Measurements from ENCODE around the gene KRT6C.

The KRT6C gene

DNA sequence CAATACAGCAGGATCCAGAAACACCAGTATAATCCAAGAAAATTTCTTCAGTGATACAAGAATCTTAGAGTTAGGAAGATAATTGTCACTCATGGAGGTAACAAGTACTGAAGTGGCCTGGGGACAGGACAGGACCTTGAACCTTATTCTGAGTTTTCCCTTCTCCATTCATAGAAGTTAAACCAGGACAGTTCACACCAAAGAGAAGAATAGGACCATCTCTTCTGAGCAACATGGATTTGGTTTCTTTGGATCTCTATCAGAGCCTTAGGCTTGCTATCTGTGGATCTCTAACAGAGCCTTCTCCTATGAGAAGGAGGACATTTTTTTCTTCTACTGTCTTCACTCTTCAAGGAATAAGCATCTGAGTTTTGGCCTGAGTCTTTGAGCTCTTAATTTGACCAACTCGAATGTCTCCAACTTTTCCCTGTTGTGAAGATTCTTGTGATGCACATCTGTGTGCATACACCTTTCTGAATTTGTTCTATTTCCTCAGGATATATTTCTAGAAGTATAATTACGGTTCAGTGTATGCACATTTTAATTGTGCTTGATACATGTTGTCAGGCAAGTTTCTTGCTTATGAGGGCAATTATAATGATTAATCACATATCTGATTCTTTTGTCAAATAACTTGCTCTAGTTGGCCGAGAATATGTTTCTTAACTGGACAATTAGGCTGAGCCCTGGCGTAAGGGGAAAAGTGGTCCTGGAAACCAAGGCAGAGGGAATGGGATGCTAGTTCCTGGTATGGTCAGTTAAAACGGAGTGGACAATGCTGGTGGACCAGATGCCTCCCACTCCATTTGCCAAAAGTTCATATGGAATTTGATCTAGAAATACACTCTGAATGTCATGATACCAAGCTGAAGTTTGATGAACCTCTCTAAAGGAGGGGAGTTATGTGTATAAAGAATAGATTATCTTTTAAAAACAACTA is 12.8 kb upstream of the KRT6C start:
- Histone ChIP-seq H3K4me3 (ENCODE audit: low read length) (no peak overlapping the region), H3K36me3 (ENCODE audit: insufficient read depth, low read depth, low read length) (no peaks in the 10 kb centered on the region), H3K9ac (ENCODE audit: low read depth, low read length) (no peak overlapping the region), H3K9me3 (ENCODE audit: insufficient read depth, low read depth, low read length) (peaks cover 6% of the 10 kb centered on the region; the same call in 1 of the 2 replicates), H3K27me3 (ENCODE audit: insufficient read depth, low read length) (no peaks in the 10 kb centered on the region), H3K27ac (ENCODE audit: low read length) (no peak overlapping the region), H3K4me1 (ENCODE audit: insufficient read depth, low read length) (no peaks in the 10 kb centered on the region)

DNA sequence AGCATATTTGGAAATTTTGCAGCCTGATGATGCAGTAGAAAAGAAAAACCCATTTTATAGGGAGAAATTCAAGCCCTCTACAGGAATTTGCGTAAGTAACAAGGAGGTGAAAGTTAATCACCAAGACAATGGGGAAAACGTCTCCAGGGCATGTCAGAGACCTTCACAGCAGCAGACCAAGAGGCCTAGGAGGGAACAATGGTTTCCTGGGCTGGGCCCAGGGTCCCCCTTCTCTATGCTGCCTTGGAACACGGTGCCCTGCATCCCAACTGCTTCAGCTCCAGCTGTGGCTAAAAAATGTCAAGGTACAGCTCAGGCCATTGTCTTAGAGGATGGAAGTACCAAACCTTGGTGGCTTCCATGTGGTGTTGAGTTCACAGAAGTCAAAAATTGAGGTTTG is 6.5 kb upstream of the KRT6C start:
- H3K9me3 ChIP-seq (ENCODE audit: insufficient read depth, low read depth, low read length): peaks cover 3% of the 10 kb centered on the region; the same call in 1 of the 2 replicates
- H3K4me1 ChIP-seq (ENCODE audit: insufficient read depth, low read length): no peaks in the 10 kb centered on the region
- H3K4me3 ChIP-seq (ENCODE audit: low read length): no peak overlapping the region
- H3K9ac ChIP-seq (ENCODE audit: low read depth, low read length): no peak overlapping the region
- no peak overlapping the region for H3K27ac ChIP-seq (ENCODE audit: low read length)
- no peaks in the 10 kb centered on the region for H3K27me3 ChIP-seq (ENCODE audit: insufficient read depth, low read length)
- H3K36me3 ChIP-seq (ENCODE audit: insufficient read depth, low read depth, low read length): no peaks in the 10 kb centered on the region

DNA sequence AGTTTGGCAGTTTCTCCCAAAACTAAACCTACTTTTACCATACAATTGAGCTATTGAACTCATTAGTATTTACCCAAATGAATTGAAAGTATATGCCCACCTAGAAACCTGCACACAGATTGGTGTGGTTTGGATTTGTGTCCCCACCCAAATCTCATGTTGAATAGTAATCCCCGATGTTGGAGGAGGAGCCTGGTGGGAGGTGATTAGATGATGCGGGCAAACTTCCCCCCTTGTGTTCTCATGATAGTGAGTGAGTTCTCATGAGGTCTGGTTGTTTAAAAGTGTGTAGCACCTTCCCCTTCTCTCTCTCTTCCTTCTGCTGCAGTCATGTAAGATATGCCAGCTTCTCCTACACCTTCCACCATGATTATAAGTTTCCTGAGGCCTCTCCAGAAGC is 4.0 kb upstream of the KRT6C start:
- no peak overlapping the region for H3K9ac ChIP-seq (ENCODE audit: low read depth, low read length)
- no peak overlapping the region for H3K4me3 ChIP-seq (ENCODE audit: low read length)
- H3K36me3 ChIP-seq (ENCODE audit: insufficient read depth, low read depth, low read length): no peaks in the 10 kb centered on the region
- no peaks in the 10 kb centered on the region for H3K27me3 ChIP-seq (ENCODE audit: insufficient read depth, low read length)
- H3K27ac ChIP-seq (ENCODE audit: low read length): no peak overlapping the region
- H3K9me3 ChIP-seq (ENCODE audit: insufficient read depth, low read depth, low read length): peaks cover 3% of the 10 kb centered on the region; the same call in 1 of the 2 replicates
- H3K4me1 ChIP-seq (ENCODE audit: insufficient read depth, low read length): no peaks in the 10 kb centered on the region

DNA sequence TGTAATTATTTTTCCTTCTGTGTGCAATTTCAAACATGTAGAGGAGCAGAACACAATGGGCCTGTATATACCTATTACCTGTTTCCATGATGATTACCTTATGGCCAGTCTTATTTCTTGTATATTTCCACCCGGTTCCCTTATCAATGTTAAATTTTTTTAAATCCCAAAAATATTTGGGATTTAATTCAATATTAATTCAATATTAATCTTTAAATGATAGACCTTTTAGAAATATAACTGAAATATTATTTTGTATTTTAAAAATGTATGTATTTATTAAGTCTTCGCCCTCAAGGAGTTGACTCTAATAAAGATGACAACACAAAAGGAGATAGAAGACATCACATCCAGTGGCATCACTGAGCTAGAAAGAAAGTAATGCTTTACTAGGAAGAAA is 607 bp upstream of the KRT6C start:
- Histone ChIP-seq H3K9ac (ENCODE audit: low read depth, low read length) (no peak overlapping the region), H3K4me3 (ENCODE audit: low read length) (no peak overlapping the region), H3K27me3 (ENCODE audit: insufficient read depth, low read length) (no peaks in the 10 kb centered on the region), H3K36me3 (ENCODE audit: insufficient read depth, low read depth, low read length) (no peaks in the 10 kb centered on the region), H3K9me3 (ENCODE audit: insufficient read depth, low read depth, low read length) (peaks cover 6% of the 10 kb centered on the region), H3K4me1 (ENCODE audit: insufficient read depth, low read length) (no peaks in the 10 kb centered on the region), H3K27ac (ENCODE audit: low read length) (no peak overlapping the region)

DNA sequence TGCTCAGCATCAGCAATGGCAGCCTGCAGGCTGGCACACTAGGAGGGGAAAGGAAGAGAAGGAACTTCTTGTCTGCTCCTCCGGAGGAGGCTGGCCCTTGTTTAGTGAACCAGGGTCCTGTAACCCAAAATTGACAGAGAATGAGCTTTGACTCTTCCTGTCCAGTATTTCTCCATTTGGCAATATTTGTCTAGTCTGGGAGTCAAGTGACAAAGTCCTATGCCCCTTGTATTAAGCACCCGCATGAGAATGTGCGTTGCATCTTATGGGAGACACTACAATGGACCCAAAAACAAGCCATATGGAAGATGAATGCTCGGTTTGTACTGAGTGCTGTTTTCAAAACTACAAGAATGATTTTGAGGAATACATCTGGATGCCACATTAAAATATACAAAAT is 3.8 kb downstream of the KRT6C start:
- H3K27ac ChIP-seq (ENCODE audit: low read length): no peak overlapping the region

DNA sequence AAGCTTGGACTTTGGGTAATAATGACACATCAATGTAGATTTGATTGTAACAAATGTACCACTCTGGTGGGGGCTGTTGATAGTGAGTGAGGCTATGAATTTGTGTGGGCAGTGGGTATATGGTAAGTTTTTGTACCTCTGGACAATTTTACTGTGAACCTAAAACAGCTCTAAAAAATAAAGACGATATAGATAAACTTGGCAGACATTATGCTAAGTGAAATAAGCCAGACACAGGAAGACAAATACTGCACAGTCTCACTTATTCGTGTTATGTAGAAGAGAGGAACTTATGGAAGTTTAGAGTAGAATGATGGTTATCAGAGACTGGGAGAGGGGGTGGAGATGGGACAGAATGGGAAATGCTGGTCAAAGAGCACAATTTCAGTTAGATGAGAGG is 8.7 kb downstream of the KRT6C start:
- no peaks in the 10 kb centered on the region for H3K36me3 ChIP-seq (ENCODE audit: insufficient read depth, low read depth, low read length)
- H3K27ac ChIP-seq (ENCODE audit: low read length): no peak overlapping the region
- peaks cover 2% of the 10 kb centered on the region; the same call in 1 of the 2 replicates for H3K9me3 ChIP-seq (ENCODE audit: insufficient read depth, low read depth, low read length)
- no peaks in the 10 kb centered on the region for H3K4me1 ChIP-seq (ENCODE audit: insufficient read depth, low read length)
- no peak overlapping the region for H3K4me3 ChIP-seq (ENCODE audit: low read length)
- H3K9ac ChIP-seq (ENCODE audit: low read depth, low read length): no peak overlapping the region
- no peaks in the 10 kb centered on the region for H3K27me3 ChIP-seq (ENCODE audit: insufficient read depth, low read length)

More for the DNA sequence above, 3.8 kb downstream of the KRT6C start:
- Histone ChIP-seq H3K9me3 (ENCODE audit: insufficient read depth, low read depth, low read length) (peaks cover 2% of the 10 kb centered on the region), H3K36me3 (ENCODE audit: insufficient read depth, low read depth, low read length) (no peaks in the 10 kb centered on the region), H3K9ac (ENCODE audit: low read depth, low read length) (no peak overlapping the region), H3K4me1 (ENCODE audit: insufficient read depth, low read length) (no peaks in the 10 kb centered on the region), H3K27me3 (ENCODE audit: insufficient read depth, low read length) (no peaks in the 10 kb centered on the region), H3K4me3 (ENCODE audit: low read length) (no peak overlapping the region)

DNA sequence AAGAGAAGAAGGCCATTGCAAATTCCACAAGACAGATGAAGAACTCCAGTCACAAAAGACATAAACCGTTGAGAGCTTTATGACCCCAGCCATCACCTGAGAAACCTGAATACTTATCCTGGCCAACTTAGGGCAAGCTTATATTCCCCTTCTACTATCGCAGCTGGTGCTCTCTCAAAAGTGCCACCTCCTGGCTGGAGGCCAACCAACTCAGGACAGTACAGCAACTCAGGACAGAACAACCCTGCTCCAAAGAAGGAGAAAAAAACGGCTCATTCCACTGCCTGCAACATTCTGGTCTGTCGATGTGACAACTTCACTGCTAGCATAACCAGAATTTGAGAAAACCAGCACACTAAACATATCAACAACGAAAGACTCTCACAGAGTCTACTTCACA is 11.9 kb downstream of the KRT6C start:
- no peak overlapping the region for H3K9ac ChIP-seq (ENCODE audit: low read depth, low read length)
- no peaks in the 10 kb centered on the region for H3K4me1 ChIP-seq (ENCODE audit: insufficient read depth, low read length)
- H3K27ac ChIP-seq (ENCODE audit: low read length): no peak overlapping the region
- H3K27me3 ChIP-seq (ENCODE audit: insufficient read depth, low read length): no peaks in the 10 kb centered on the region
- no peak overlapping the region for H3K4me3 ChIP-seq (ENCODE audit: low read length)
- H3K36me3 ChIP-seq (ENCODE audit: insufficient read depth, low read depth, low read length): no peaks in the 10 kb centered on the region
- no peaks in the 10 kb centered on the region for H3K9me3 ChIP-seq (ENCODE audit: insufficient read depth, low read depth, low read length)

DNA sequence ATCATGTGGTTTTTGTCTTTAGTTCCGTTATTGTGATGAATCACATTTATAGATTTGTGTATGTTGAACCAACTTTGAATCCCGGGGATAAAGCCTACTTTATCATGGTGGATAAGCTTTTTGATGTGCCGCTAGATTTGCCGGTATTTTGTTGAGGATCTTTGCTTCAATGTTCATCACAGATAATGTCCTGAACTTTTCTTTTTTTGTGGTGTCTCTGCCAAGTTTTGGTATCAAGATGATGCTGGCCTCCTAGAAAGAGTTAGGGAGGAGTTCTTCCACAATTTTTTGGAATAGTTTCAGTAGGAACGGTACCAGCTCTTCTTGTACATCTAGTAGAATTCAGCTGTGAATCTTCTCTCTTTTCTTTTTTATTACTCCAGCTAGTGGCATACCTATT is 14.7 kb downstream of the KRT6C start:
- Histone ChIP-seq H3K27ac (ENCODE audit: low read length) (no peak overlapping the region), H3K27me3 (ENCODE audit: insufficient read depth, low read length) (no peaks in the 10 kb centered on the region), H3K4me1 (ENCODE audit: insufficient read depth, low read length) (peaks cover 9% of the 10 kb centered on the region), H3K9me3 (ENCODE audit: insufficient read depth, low read depth, low read length) (no peaks in the 10 kb centered on the region), H3K4me3 (ENCODE audit: low read length) (no peak overlapping the region), H3K9ac (ENCODE audit: low read depth, low read length) (no peak overlapping the region), H3K36me3 (ENCODE audit: insufficient read depth, low read depth, low read length) (no peaks in the 10 kb centered on the region)

DNA sequence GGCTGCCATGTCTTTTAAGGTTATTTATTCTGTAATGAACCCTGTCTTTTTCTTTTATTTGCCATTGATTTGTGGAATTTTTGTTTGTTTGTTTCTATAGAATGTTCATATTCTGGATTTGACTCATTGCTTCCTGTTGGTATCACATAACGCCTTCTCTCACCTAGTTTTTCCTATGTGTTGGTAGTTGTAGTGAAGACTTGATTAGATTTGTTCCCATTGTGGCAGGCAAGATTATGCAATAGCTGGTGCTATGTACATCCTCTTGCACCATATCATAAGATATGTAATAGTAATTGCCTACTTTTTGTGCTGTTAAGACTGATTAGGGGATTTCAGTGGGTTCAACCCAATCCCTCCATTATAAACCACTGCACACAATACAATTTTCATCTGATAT is 17.8 kb downstream of the KRT6C start:
- H3K36me3 ChIP-seq (ENCODE audit: insufficient read depth, low read depth, low read length): no peaks in the 10 kb centered on the region
- no peak overlapping the region for H3K9ac ChIP-seq (ENCODE audit: low read depth, low read length)
- no peak overlapping the region for H3K4me3 ChIP-seq (ENCODE audit: low read length)
- H3K9me3 ChIP-seq (ENCODE audit: insufficient read depth, low read depth, low read length): no peaks in the 10 kb centered on the region
- peaks cover 9% of the 10 kb centered on the region for H3K4me1 ChIP-seq (ENCODE audit: insufficient read depth, low read length)
- no peak overlapping the region for H3K27ac ChIP-seq (ENCODE audit: low read length)
- no peaks in the 10 kb centered on the region for H3K27me3 ChIP-seq (ENCODE audit: insufficient read depth, low read length)

DNA sequence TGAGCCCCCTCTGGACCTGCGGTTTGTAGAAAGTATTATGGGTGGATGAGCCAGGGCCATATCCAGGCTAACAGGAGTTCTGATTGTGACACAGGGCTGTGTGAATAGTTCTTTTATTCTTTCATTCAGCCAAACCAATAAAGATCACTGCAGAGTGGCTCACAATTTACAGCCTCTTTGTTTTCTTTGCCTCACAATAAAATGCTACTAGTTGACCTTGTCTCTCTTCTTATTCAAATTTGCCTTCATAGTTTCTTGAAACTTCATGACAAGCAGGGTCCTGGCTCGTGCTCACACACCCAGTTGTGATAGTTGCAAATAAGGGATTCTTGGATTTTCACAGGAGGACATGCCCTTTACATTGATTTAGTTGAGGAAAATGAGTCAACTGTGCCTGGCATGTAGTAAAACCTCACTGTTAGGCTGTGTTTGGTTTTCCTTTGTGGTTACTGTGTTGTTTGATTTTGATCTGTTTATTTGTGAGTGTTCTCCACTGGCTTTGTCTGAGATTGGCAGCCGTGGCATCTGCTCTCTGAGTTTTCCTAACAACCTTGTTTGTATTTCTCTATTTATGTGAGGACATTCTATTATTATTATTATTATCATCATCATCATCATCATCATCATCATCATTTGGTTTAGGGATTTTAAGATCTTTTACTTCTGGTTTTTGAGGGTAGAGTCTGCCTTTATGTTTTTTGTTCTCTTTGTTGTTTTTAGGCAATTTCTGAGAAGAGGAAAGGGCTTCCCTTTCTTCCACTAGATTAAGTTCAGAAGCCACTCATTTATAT is 19.0 kb downstream of the KRT6C start:
- Histone ChIP-seq H3K4me1 (ENCODE audit: insufficient read depth, low read length) (peaks cover 9% of the 10 kb centered on the region), H3K27me3 (ENCODE audit: insufficient read depth, low read length) (no peaks in the 10 kb centered on the region), H3K9ac (ENCODE audit: low read depth, low read length) (no peak overlapping the region), H3K9me3 (ENCODE audit: insufficient read depth, low read depth, low read length) (no peaks in the 10 kb centered on the region), H3K27ac (ENCODE audit: low read length) (no peak overlapping the region), H3K36me3 (ENCODE audit: insufficient read depth, low read depth, low read length) (no peaks in the 10 kb centered on the region), H3K4me3 (ENCODE audit: low read length) (no peak overlapping the region)

DNA sequence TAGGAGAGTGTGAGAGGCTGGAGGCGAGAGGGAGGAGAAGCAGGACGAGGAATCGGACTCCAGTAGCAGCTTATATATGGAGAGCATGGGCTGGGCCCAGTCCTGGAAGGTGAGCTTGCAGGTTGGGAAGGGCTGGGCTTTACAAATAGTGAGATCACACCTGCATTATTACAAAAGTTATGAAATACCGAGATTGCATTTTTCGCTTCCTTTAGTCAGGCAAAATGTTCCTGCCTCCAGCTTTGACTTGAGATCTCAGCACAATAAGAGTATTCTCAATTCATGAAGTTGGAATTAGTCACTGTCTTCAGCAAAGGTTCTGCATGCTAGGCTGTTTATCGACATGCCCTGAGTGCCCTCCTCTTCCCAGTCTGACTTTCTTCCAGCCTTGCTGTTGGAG is 21.5 kb downstream of the KRT6C start, which contains the start of gene KRT6B:
Gene KRT6B, minus strand, starts transcription at position 46 of the 400 bp plus-strand sequence. CDS start 68 bp downstream, outside the sequence.
- no peaks in the 10 kb centered on the region for H3K27me3 ChIP-seq (ENCODE audit: insufficient read depth, low read length)
- no peaks in the 10 kb centered on the region for H3K9me3 ChIP-seq (ENCODE audit: insufficient read depth, low read depth, low read length)
- H3K9ac ChIP-seq (ENCODE audit: low read depth, low read length): no peak within 1 kb of the TSS
- H3K4me3 ChIP-seq (ENCODE audit: low read length): no peak within 1 kb of the TSS
- no peaks in the 10 kb centered on the region for H3K36me3 ChIP-seq (ENCODE audit: insufficient read depth, low read depth, low read length)
- peaks cover 9% of the 10 kb centered on the region for H3K4me1 ChIP-seq (ENCODE audit: insufficient read depth, low read length)
- no peak within 1 kb of the TSS for H3K27ac ChIP-seq (ENCODE audit: low read length)
